D721Med (cell line): Measurements from ENCODE around the gene PTX4.

Experiments
- DNase-seq: peaks from one replicate; pipeline ENCODE4 v3.0.0; 2011; ENCODE audit warnings: low spot score; ENCODE audit not compliant: insufficient read length
- FAIRE-seq: peaks from 2 replicates; lab custom pipeline; 2011; peaks lifted over from hg19 to GRCh38; lab: Jason Lieb, UNC
- TF ChIP-seq, protein P1 (sequence below): IDR thresholded peaks from 2 replicates; pipeline ENCODE4 v1.5.1; 2012; ENCODE audit warnings: mild to moderate bottlenecking, control low read depth; ENCODE audit not compliant: insufficient read depth; ENCODE audit errors: missing control alignments

PTX4 gene

GRCh38 chr16:1510272-1510671 is 21.5 kb upstream of the PTX4 start:
- DNase-seq, result no peak
- no peak for FAIRE-seq
- TF ChIP-seq, protein P1, sequence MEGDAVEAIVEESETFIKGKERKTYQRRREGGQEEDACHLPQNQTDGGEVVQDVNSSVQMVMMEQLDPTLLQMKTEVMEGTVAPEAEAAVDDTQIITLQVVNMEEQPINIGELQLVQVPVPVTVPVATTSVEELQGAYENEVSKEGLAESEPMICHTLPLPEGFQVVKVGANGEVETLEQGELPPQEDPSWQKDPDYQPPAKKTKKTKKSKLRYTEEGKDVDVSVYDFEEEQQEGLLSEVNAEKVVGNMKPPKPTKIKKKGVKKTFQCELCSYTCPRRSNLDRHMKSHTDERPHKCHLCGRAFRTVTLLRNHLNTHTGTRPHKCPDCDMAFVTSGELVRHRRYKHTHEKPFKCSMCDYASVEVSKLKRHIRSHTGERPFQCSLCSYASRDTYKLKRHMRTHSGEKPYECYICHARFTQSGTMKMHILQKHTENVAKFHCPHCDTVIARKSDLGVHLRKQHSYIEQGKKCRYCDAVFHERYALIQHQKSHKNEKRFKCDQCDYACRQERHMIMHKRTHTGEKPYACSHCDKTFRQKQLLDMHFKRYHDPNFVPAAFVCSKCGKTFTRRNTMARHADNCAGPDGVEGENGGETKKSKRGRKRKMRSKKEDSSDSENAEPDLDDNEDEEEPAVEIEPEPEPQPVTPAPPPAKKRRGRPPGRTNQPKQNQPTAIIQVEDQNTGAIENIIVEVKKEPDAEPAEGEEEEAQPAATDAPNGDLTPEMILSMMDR, result no peak

DNA sequence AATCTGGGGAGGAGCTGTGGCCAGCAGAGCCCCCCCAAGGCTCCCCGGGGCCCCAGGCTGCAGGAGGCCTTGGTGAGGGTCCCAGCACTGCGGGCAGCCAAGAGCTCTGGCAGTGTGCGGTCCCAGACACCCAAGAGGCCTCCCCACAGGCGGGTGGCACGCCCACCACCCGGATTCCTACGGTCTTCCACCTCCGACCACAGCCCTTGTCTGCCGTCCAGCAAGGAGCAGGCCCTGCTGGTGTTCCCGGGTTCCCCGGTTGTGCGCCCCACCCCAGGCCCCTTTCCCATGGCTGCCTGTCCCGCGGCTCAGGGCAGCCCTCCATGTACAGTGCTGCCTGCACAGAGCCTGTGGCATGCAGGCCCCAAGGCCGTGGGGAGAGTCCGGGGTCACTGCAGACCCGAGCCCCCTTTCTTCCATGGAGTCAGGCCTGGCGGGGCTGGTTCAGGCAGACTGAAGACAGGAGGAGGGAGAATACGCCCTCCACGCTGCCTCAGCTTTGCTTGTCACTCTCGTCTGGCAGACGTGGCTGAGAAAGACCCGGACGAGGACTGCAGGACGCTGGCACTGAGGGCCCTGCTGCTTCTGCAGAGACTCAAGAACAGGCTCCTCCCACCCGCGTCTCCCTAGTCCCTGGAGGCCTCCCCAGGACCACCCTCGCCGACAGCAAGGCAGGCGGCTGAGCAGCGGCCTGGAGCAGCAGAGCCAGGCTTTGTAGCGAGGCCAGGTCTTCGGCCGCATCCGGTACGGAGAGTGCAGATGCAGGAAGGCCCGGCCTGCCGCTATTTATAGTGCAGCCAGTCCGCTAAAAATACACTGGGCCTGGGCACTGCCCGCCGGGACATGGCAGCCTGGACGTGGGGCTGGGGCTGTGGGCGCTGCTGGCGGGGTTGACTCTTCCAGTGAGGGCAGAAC is 20.8 kb upstream of the PTX4 start:
- TF ChIP-seq, protein P1, result no peak
- DNase-seq, result no peak
- no peak for FAIRE-seq

GRCh38 chr16:1508494-1509187 is 19.9 kb upstream of the PTX4 start:
- TF ChIP-seq, protein P1, result no peak
- FAIRE-seq (no peak), DNase-seq (no peak)

GRCh38 chr16:1506494-1507213 is 17.9 kb upstream of the PTX4 start:
- TF ChIP-seq, protein P1, result no peak
- FAIRE-seq (no peak), DNase-seq (no peak)

GRCh38 chr16:1505912-1506311 is 17.2 kb upstream of the PTX4 start:
- TF ChIP-seq, protein P1, result no peak
- DNase-seq (no peak), FAIRE-seq (no peak)

- TF ChIP-seq, protein P1, result no peak
- FAIRE-seq (no peak), DNase-seq (no peak)
Measured at GRCh38 chr16:1505073-1505844, 16.5 kb upstream of the PTX4 start.
